ENCODE measurements around the gene CAMKMT.

DNA sequence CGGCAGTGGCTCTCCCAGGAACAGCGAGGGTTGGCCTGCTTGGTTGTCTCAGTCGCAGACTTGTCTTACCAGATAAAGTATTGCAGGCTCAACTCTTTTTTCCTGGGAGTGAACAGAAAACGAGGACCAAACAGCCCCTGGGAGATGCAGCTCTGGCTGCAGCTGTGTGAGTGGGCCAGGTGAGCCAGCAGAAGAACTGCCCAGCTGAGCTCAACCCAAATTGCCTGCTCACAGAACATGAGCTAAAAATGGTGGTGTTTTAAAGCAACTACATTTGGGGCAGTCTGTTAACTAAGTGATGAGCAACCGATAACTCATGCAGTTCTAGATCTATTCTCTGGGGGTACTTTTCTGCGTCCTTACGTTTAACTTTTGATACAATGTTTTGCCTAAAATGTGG is 418.7 kb downstream of the CAMKMT start:
- TF ChIP-seq CTCF (conservative IDR thresholded peaks at IDR 0.05 in 1 of 2, IDR thresholded peaks at IDR 0.05 in 1 of 2; ENCODE audit: extremely low read depth in 1 of 2, insufficient read depth in 1 of 2, low read depth in 1 of 2, low read length in 2 of 2) = no peak
- no peak for TF ChIP-seq EZH2 (IDR thresholded peaks at IDR 0.05; ENCODE audit: borderline replicate concordance, low read length)

Measured in mammary epithelial cell (primary cell).